Parathyroid adenoma (tissue), 2 donors: ENCODE measurements around the gene ITGB5.

Experiments used
- H2AFZ ChIP-seq: fragments of 300-600 bp; sonication (generic); one replicate; pipeline ENCODE4 v1.7.0; 2017; ENCODE audit warnings: antibody characterized with exemption, mild to moderate bottlenecking
- H3K27ac ChIP-seq: fragments of 300-600 bp; sonication (generic); one replicate; pipeline ENCODE4 v1.7.0; 2017
- H3K27me3 ChIP-seq: fragments of 300-600 bp; sonication (generic); one replicate; pipeline ENCODE4 v1.7.0; 2017; ENCODE audit warnings: low read length; ENCODE audit not compliant: control insufficient read depth, insufficient read depth
- H3K36me3 ChIP-seq: fragments of 300-600 bp; sonication (generic); one replicate; pipeline ENCODE4 v1.7.0; 2017; ENCODE audit warnings: low read length; ENCODE audit not compliant: control insufficient read depth, insufficient read depth
- H3K4me1 ChIP-seq: fragments of 300-600 bp; sonication (generic); one replicate; pipeline ENCODE4 v1.7.0; 2017; ENCODE audit warnings: control low read depth
- H3K4me2 ChIP-seq: fragments of 300-600 bp; sonication (generic); one replicate; pipeline ENCODE4 v1.7.0; 2017; ENCODE audit warnings: low read length
- H3K4me3 ChIP-seq: fragments of 300-600 bp; sonication (generic); one replicate; pipeline ENCODE4 v1.7.0; 2017; ENCODE audit warnings: low read depth, low read length
- H3K79me2 ChIP-seq: fragments of 300-600 bp; sonication (generic); one replicate; pipeline ENCODE4 v1.7.0; 2017; ENCODE audit warnings: control low read depth
- H3K9ac ChIP-seq: fragments of 300-600 bp; sonication (generic); one replicate; pipeline ENCODE4 v1.7.0; 2017; ENCODE audit warnings: mild to moderate bottlenecking
- H3K9me3 ChIP-seq: fragments of 300-600 bp; sonication (generic); one replicate; pipeline ENCODE4 v1.7.0; 2017; ENCODE audit warnings: low read length; ENCODE audit not compliant: control insufficient read depth
- TF ChIP-seq, protein P1 (sequence below): fragments of 300-600 bp; sonication (generic); IDR thresholded peaks from one replicate; pipeline ENCODE4 v1.7.0; 2017; ENCODE audit warnings: antibody characterized with exemption, mild to moderate bottlenecking
- donor health status: primary hyperparathyroidism.

ITGB5 gene

GRCh38 chr3:124800511-124801258 is 86.5 kb downstream of the ITGB5 start:
- Histone ChIP-seq H3K27me3 (no peaks in the 10 kb centered on the region), H3K79me2 (peaks cover 3% of the 10 kb centered on the region), H3K36me3 (no peaks in the 10 kb centered on the region), H3K4me3 (no peak overlapping the region), H3K9ac (no peak overlapping the region), H3K27ac (no peak overlapping the region), H3K4me1 (peaks cover 11% of the 10 kb centered on the region), H3K9me3 (no peaks in the 10 kb centered on the region), H2AFZ (peak overlapping the region; percentile 39), H3K4me2 (no peak overlapping the region)
- TF ChIP-seq, protein P1, sequence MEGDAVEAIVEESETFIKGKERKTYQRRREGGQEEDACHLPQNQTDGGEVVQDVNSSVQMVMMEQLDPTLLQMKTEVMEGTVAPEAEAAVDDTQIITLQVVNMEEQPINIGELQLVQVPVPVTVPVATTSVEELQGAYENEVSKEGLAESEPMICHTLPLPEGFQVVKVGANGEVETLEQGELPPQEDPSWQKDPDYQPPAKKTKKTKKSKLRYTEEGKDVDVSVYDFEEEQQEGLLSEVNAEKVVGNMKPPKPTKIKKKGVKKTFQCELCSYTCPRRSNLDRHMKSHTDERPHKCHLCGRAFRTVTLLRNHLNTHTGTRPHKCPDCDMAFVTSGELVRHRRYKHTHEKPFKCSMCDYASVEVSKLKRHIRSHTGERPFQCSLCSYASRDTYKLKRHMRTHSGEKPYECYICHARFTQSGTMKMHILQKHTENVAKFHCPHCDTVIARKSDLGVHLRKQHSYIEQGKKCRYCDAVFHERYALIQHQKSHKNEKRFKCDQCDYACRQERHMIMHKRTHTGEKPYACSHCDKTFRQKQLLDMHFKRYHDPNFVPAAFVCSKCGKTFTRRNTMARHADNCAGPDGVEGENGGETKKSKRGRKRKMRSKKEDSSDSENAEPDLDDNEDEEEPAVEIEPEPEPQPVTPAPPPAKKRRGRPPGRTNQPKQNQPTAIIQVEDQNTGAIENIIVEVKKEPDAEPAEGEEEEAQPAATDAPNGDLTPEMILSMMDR = no peak

DNA sequence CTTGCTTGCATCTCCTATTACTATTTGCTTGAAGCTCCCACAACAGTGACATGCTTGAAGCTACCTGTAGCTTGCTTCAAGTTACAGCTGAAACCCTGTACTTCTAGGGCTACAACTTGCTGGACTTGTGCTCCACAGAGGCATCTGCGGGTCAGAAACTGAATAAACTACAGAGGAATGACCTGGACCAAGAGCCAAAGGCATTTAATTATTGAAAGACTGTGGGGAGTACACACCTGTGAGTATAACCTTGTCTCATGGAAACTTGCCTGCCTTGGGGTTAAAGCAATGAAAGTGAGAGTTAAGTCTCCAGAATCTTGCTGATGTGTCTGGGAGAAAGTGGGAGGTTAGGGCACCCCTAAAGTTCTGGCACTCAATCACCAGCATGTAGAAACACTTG is 87.1 kb downstream of the ITGB5 start:
- peaks cover 11% of the 10 kb centered on the region for H3K4me1 ChIP-seq
- TF ChIP-seq, protein P1 = no peak
- H3K4me2 ChIP-seq = no peak overlapping the region
- H3K27me3 ChIP-seq = no peaks in the 10 kb centered on the region
- no peak overlapping the region for H3K4me3 ChIP-seq
- H3K9ac ChIP-seq = no peak overlapping the region
- no peak overlapping the region for H3K27ac ChIP-seq
- no peaks in the 10 kb centered on the region for H3K9me3 ChIP-seq
- H3K36me3 ChIP-seq = no peaks in the 10 kb centered on the region
- no peak overlapping the region for H2AFZ ChIP-seq
- H3K79me2 ChIP-seq = peaks cover 3% of the 10 kb centered on the region

- peaks cover 11% of the 10 kb centered on the region for H3K4me1 ChIP-seq
- no peaks in the 10 kb centered on the region for H3K27me3 ChIP-seq
- H3K4me2 ChIP-seq = no peak overlapping the region
- H3K36me3 ChIP-seq = no peaks in the 10 kb centered on the region
- H3K9ac ChIP-seq = no peak overlapping the region
- TF ChIP-seq, protein P1 = no peak
- H3K9me3 ChIP-seq = no peaks in the 10 kb centered on the region
- H3K27ac ChIP-seq = no peak overlapping the region
- peaks cover 3% of the 10 kb centered on the region for H3K79me2 ChIP-seq
- H3K4me3 ChIP-seq = no peak overlapping the region
- H2AFZ ChIP-seq = no peak overlapping the region
Measured at GRCh38 chr3:124799676-124800075, 87.5 kb downstream of the ITGB5 start.

DNA sequence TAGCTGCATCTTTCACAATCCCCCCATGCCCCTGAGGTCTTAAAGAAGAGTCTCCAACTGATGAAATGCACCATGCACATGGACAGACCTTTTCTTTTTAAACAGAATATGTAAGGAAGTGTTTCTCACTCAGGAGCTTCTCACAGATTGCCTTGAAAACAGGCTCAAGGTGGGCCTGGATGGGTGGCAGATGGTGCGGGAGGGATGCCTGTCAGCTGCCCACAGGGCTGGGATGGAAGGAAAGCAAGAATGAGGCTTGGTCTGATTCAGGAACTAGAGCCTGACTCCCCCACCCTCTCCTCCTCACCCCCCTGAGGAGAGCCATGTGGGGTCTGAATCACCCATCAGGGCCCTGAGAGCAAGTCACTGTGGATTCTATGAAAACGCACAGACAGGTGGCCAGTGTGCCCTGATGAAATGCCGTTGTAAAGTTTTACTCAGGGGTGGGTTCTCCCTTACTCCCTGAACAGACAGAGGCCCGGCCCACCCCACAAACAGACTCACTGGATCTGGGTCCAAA is 89.7 kb downstream of the ITGB5 start:
- Histone ChIP-seq H3K36me3 (no peaks in the 10 kb centered on the region), H3K9me3 (no peaks in the 10 kb centered on the region), H3K27ac (no peak overlapping the region), H2AFZ (no peak overlapping the region), H3K79me2 (peaks cover 3% of the 10 kb centered on the region), H3K4me2 (no peak overlapping the region), H3K4me3 (no peak overlapping the region), H3K4me1 (peaks cover 11% of the 10 kb centered on the region), H3K9ac (no peak overlapping the region), H3K27me3 (no peaks in the 10 kb centered on the region)
- TF ChIP-seq, protein P1 = no peak

DNA sequence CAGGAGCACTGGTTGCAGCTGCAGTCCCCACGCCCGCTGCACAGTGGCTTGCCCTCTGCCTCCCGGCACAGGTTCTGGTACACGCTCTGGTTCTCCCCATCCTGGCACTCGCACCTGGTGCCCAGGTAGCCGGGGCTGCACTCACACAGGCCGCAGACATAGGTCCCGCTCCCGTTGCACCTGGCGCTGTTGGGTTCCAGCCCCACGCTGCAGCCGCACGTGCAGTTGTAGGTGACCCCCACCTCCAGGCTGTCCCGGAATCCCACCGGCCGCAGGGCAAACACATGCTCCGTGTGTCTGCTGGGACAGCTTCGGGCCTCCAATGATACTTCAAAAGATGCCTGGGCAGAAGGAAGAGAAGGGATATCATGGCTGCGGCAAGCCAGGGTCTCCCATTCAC is 90.7 kb downstream of the ITGB5 start:
- H3K27me3 ChIP-seq = no peaks in the 10 kb centered on the region
- H3K4me2 ChIP-seq = no peak overlapping the region
- H3K79me2 ChIP-seq = peaks cover 3% of the 10 kb centered on the region
- H3K9me3 ChIP-seq = no peaks in the 10 kb centered on the region
- H3K36me3 ChIP-seq = no peaks in the 10 kb centered on the region
- H3K9ac ChIP-seq = no peak overlapping the region
- peaks cover 18% of the 10 kb centered on the region for H3K4me1 ChIP-seq
- TF ChIP-seq, protein P1 = no peak
- H3K27ac ChIP-seq = no peak overlapping the region
- no peak overlapping the region for H2AFZ ChIP-seq
- H3K4me3 ChIP-seq = no peak overlapping the region
